ENCODE results near the gene SELENOM. TPM values are rescaled to one million over a fixed set of nuclear protein-coding genes. Genes with fewer than 3 reads are reported as not detected.
"Not testable (repeated sequence)": the region's sequence is repeated elsewhere in the genome, so short reads cannot be mapped to it uniquely, and the experiment has no call there.

SELENOM gene
- total RNA-seq, 8 experiments from 2014 or later: 17.1 to 366 (median 42.5) TPM

GRCh38 chr22:31077681-31078080, 29.7 kb downstream of the SELENOM start:
- in situ Hi-C loops (cut with MboI; ENCODE audit: low pct_unique_long_range_greater_than_20kb in 2 of 9, low sequenced_read_pairs in 9 of 9, unreplicated experiment in 9 of 9): loop anchor here in 2 of 9 experiments (25.0 kb wide), 1 partner anchor 115 kb away; the partner anchor contains the start of genes MORC2 (in 2 of the 2) and TUG1 (in 2 of the 2)
- H3K27ac ChIP-seq: no peak overlapping the region
- no peak overlapping the region for H3K4me3 ChIP-seq
- WGBS, 10 experiments: no CpG with 5 or more reads among the region's 6 CpGs
- no peak for ATAC-seq (replicated peaks in 6 of 8)
- peaks cover 4 to 12% of the 10 kb centered on the region in 2 donors for H3K4me1 ChIP-seq (replicated peaks in 1 of 2)

- Histone ChIP-seq H3K4me1 (replicated peaks in 1 of 2) (peaks cover 3 to 4% of the 10 kb centered on the region in 2 donors), H3K27ac (no peak overlapping the region), H3K4me3 (no peak overlapping the region)
- WGBS, 10 experiments: 8 to 60% (median 50%) methylated on average over 1 to 8 of the region's 15 CpGs; no CpG with 5 or more reads in 4 of the 10 experiments
- ATAC-seq (replicated peaks in 6 of 8): peak in 3 of 8 experiments; percentile 73 to 96 (median 92)
- in situ Hi-C loops (cut with MboI; ENCODE audit: low pct_unique_long_range_greater_than_20kb in 2 of 9, low sequenced_read_pairs in 9 of 9, unreplicated experiment in 9 of 9): loop anchor here in 2 of 9 experiments (25.0 kb wide), 1 partner anchor 114 kb away; the partner anchor contains the start of genes MORC2 (in 2 of the 2) and TUG1 (in 2 of the 2)
These were observed 31.4 kb downstream of the SELENOM start for GRCh38 chr22:31075961-31076360.

GRCh38 chr22:31073545-31074145, 33.7 kb downstream of the SELENOM start:
- ATAC-seq (replicated peaks in 6 of 8); H3K4me3 ChIP-seq; H3K4me1 ChIP-seq (replicated peaks in 1 of 2); H3K27ac ChIP-seq; in situ Hi-C loops (cut with MboI; ENCODE audit: low pct_unique_long_range_greater_than_20kb in 2 of 9, low sequenced_read_pairs in 9 of 9, unreplicated experiment in 9 of 9): not testable (repeated sequence)
- WGBS, 10 experiments: 57 to 100% (median 77%) methylated on average over 1 to 3 of the region's 5 CpGs; no CpG with 5 or more reads in 6 of the 10 experiments

- in situ Hi-C loops (cut with MboI; ENCODE audit: low pct_unique_long_range_greater_than_20kb in 2 of 9, low sequenced_read_pairs in 9 of 9, unreplicated experiment in 9 of 9); ATAC-seq (replicated peaks in 6 of 8); H3K4me1 ChIP-seq (replicated peaks in 1 of 2); H3K4me3 ChIP-seq; H3K27ac ChIP-seq: not testable (repeated sequence)
- WGBS, 10 experiments: 0 to 100% (median 88%) methylated on average over 1 to 9 of the region's 9 CpGs; no CpG with 5 or more reads in 4 of the 10 experiments
These were observed 34.2 kb downstream of the SELENOM start for GRCh38 chr22:31073125-31073524.

- H3K4me3 ChIP-seq; H3K4me1 ChIP-seq (replicated peaks in 1 of 2); ATAC-seq (replicated peaks in 6 of 8); H3K27ac ChIP-seq; in situ Hi-C loops (cut with MboI; ENCODE audit: low pct_unique_long_range_greater_than_20kb in 2 of 9, low sequenced_read_pairs in 9 of 9, unreplicated experiment in 9 of 9): not testable (repeated sequence)
- 60 to 100% (median 96%) methylated on average over 1 to 4 of the region's 6 CpGs; no CpG with 5 or more reads in 5 of the 10 experiments for WGBS, 10 experiments
These were observed 37.6 kb downstream of the SELENOM start for GRCh38 chr22:31069691-31070314.

GRCh38 chr22:31068970-31069369, 38.4 kb downstream of the SELENOM start:
- Histone ChIP-seq H3K4me3 (no peak overlapping the region), H3K27ac (no peak overlapping the region), H3K4me1 (replicated peaks in 1 of 2) (peaks cover 0 to 4% of the 10 kb centered on the region in 2 donors)
- ATAC-seq (replicated peaks in 6 of 8): no peak
- 20 to 100% (median 52%) methylated on average over 1 to 6 of the region's 11 CpGs; no CpG with 5 or more reads in 4 of the 10 experiments for WGBS, 10 experiments
- in situ Hi-C loops (cut with MboI; ENCODE audit: low pct_unique_long_range_greater_than_20kb in 2 of 9, low sequenced_read_pairs in 9 of 9, unreplicated experiment in 9 of 9): no loop called here

GRCh38 chr22:31064369-31064768, 43.0 kb downstream of the SELENOM start:
- in situ Hi-C loops (cut with MboI; ENCODE audit: low pct_unique_long_range_greater_than_20kb in 2 of 9, low sequenced_read_pairs in 9 of 9, unreplicated experiment in 9 of 9): no loop called here
- H3K27ac ChIP-seq: no peak overlapping the region
- H3K4me3 ChIP-seq: no peak overlapping the region
- H3K4me1 ChIP-seq (replicated peaks in 1 of 2): no peaks in the 10 kb centered on the region
- ATAC-seq (replicated peaks in 6 of 8): no peak
- 33 to 100% (median 83%) methylated on average over 1 to 5 of the region's 6 CpGs for WGBS, 10 experiments

- WGBS, 10 experiments: 10 to 90% (median 54%) methylated on average over 1 to 2 of the region's 2 CpGs; no CpG with 5 or more reads in 2 of the 10 experiments
- Histone ChIP-seq H3K4me1 (replicated peaks in 1 of 2) (no peaks in the 10 kb centered on the region), H3K4me3 (no peak overlapping the region), H3K27ac (no peak overlapping the region)
- peak in 2 of 8 experiments; percentile 31 to 45 for ATAC-seq (replicated peaks in 6 of 8)
- in situ Hi-C loops (cut with MboI; ENCODE audit: low pct_unique_long_range_greater_than_20kb in 2 of 9, low sequenced_read_pairs in 9 of 9, unreplicated experiment in 9 of 9): no loop called here
These were observed 44.7 kb downstream of the SELENOM start for GRCh38 chr22:31062566-31063230.

GRCh38 chr22:31059663-31060062, 47.7 kb downstream of the SELENOM start:
- H3K27ac ChIP-seq; in situ Hi-C loops (cut with MboI; ENCODE audit: low pct_unique_long_range_greater_than_20kb in 2 of 9, low sequenced_read_pairs in 9 of 9, unreplicated experiment in 9 of 9); H3K4me3 ChIP-seq: not testable (repeated sequence)
- WGBS, 10 experiments: 0 to 100% (median 76%) methylated on average over 1 to 4 of the region's 6 CpGs; no CpG with 5 or more reads in 4 of the 10 experiments
- peaks cover 6 to 12% of the 10 kb centered on the region in 2 donors for H3K4me1 ChIP-seq (replicated peaks in 1 of 2)
- ATAC-seq (replicated peaks in 6 of 8): peak in 1 of 8 experiments; percentile 19

- ATAC-seq (replicated peaks in 6 of 8): no peak
- no peak overlapping the region for H3K27ac ChIP-seq
- in situ Hi-C loops (cut with MboI; ENCODE audit: low pct_unique_long_range_greater_than_20kb in 2 of 9, low sequenced_read_pairs in 9 of 9, unreplicated experiment in 9 of 9): no loop called here
- peaks cover 6 to 12% of the 10 kb centered on the region in 2 donors for H3K4me1 ChIP-seq (replicated peaks in 1 of 2)
- 80 to 100% (median 100%) methylated on average over 1 to 4 of the region's 5 CpGs; no CpG with 5 or more reads in 4 of the 10 experiments for WGBS, 10 experiments
- no peak overlapping the region for H3K4me3 ChIP-seq
These were observed 50.3 kb downstream of the SELENOM start for GRCh38 chr22:31056986-31057599.

- Histone ChIP-seq H3K4me1 (replicated peaks in 1 of 2) (peaks cover 6 to 12% of the 10 kb centered on the region in 2 donors), H3K27ac (peak overlapping the region; percentile 36 to 38), H3K4me3 (no peak overlapping the region)
- WGBS, 10 experiments: 10 to 84% (median 40%) methylated on average over 2 to 7 of the region's 13 CpGs; no CpG with 5 or more reads in 4 of the 10 experiments
- in situ Hi-C loops (cut with MboI; ENCODE audit: low pct_unique_long_range_greater_than_20kb in 2 of 9, low sequenced_read_pairs in 9 of 9, unreplicated experiment in 9 of 9): no loop called here
- ATAC-seq (replicated peaks in 6 of 8): peak; percentile 98 to 100 (median 99)
These were observed 51.7 kb downstream of the SELENOM start for GRCh38 chr22:31055635-31056159.

- peaks cover 6 to 12% of the 10 kb centered on the region in 2 donors for H3K4me1 ChIP-seq (replicated peaks in 1 of 2)
- 0 to 100% (median 60%) methylated on average over 1 to 2 of the region's 5 CpGs; no CpG with 5 or more reads in 5 of the 10 experiments for WGBS, 10 experiments
- peak in 4 of 8 experiments; percentile 3 to 25 (median 14) for ATAC-seq (replicated peaks in 6 of 8)
- H3K4me3 ChIP-seq: no peak overlapping the region
- in situ Hi-C loops (cut with MboI; ENCODE audit: low pct_unique_long_range_greater_than_20kb in 2 of 9, low sequenced_read_pairs in 9 of 9, unreplicated experiment in 9 of 9): no loop called here
- H3K27ac ChIP-seq: peak overlapping the region; percentile 36 to 38
These were observed 52.2 kb downstream of the SELENOM start for GRCh38 chr22:31055117-31055634.

Data from motor neuron (in vitro differentiated cells).